ENCODE data around the gene PPT2. TPM values are rescaled to one million over a fixed set of nuclear protein-coding genes. Genes with fewer than 3 reads are reported as not detected.
"Not testable (repeated sequence)": the region's sequence is repeated elsewhere in the genome, so short reads cannot be mapped to it uniquely, and the experiment has no call there.

Gene PPT2
- total RNA-seq, 1 donor from 2014 or later: 37.6 TPM

DNA sequence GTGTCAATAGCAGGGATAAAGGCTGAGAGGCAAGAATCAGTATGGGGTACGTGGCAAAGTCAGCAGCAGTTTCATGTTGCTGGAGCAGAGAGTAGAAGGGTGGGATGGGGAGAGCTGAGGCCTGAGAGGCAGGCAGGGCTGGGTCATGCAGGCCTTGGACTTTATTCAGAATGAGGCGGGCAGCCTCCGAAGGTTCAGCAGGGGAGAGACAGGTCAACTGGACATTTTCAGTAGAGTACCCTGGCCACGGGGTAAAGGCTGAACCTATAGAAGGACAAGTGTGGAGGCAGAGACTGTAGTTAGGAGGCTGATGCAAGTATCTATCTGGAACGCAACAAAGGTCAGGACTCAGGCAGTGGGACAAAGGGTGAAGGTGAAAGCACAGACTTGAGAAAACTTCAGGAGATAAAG lies 56.3 kb downstream of the PPT2 start:
- DNase-seq: no peak

DNA sequence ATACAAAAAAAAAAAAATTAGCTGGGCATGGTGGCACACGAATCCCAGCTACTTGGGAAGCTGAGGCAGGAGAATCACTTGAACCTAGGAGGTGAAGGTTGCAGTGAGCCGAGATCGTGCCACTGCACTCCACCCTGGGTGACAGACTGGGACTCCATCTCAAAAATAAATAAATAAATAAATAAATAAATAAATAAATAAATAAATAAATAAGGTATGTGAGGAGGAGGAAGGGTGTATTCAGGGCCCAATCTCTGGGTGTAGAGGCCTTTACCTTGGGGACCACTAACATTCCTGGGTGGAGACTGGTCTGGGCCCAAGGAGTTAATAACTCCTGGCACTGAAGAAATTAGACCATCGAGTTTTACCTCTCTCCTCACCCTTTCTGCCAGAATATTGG lies 57.5 kb downstream of the PPT2 start:
- DNase-seq: not testable (repeated sequence)

DNA sequence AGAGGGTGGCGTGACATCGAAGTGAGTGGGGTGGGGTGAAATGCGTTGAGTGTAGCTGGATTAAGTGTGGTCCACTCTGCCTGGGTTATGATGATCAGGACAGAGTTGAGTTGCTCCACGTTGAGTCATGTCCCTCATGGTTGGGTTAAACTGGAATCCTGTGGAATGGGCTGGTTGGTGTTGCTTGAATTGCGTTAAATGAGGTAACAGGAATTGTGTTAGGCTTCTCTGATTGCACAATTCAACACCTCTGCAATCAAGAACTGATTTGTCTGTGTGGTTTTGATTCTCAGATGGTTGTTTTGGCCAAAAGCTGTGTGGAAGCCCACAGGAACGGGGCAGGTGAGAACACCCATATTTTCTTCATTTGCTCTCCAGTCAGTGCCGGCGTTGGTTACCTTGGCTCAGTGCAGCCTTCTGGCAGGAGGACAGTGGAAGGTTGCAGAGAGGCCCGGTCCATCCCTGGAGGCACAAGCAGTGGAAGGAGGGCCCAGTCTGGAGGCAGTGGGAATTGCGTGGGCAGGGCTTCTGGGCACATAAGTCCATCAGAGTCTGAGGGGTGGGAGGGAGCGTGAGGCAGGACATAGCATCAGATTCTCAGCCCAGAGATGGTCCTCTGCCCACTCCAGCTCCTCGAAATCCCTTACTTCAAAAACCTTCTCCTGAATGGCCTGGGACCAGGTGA lies 58.3 kb downstream of the PPT2 start:
- no peak for DNase-seq

Small RNA genes within 50 kb of the gene (small RNA-seq; reads per million reads assigned to genes)
- gene AL662884.1 (ENCODE audit: low replicate concordance) (not detected), gene MIR6833 (ENCODE audit: low replicate concordance) (not detected)

Other genes starting within 250 kb of the PPT2 start
- 0.51 TPM for gene C2, start 226.4 kb upstream of the PPT2 start, total RNA-seq
- gene CFB, start 208.0 kb upstream of the PPT2 start, total RNA-seq: 7.1 TPM
- gene NELFE, start 195.2 kb upstream of the PPT2 start, total RNA-seq: 79.7 TPM
- gene SKIC2, start 195.0 kb upstream of the PPT2 start, total RNA-seq: 30.6 TPM
- gene DXO, start 182.0 kb upstream of the PPT2 start, total RNA-seq: 10.7 TPM
- 32.6 TPM for gene C4A, start 172.1 kb upstream of the PPT2 start, total RNA-seq
- gene C4B, start 139.3 kb upstream of the PPT2 start, total RNA-seq: 38.0 TPM
- 1.0 TPM for gene CYP21A2, start 115.7 kb upstream of the PPT2 start, total RNA-seq
- gene TNXB, start 44.8 kb upstream of the PPT2 start, total RNA-seq: 214 TPM
- 40.8 TPM for gene ATF6B, start 25.9 kb upstream of the PPT2 start, total RNA-seq
- gene FKBPL, start 23.9 kb upstream of the PPT2 start, total RNA-seq: 3.3 TPM
- gene PRRT1, start 2.2 kb upstream of the PPT2 start, total RNA-seq: 1.2 TPM
- gene EGFL8, start 10.5 kb downstream of the PPT2 start, total RNA-seq: 31.3 TPM
- gene AGPAT1, start 21.9 kb downstream of the PPT2 start, total RNA-seq: 12.9 TPM
- 63.5 TPM for gene RNF5, start 24.3 kb downstream of the PPT2 start, total RNA-seq
- 4.8 TPM for gene AGER, start 30.1 kb downstream of the PPT2 start, total RNA-seq
- 96.6 TPM for gene PBX2, start 36.1 kb downstream of the PPT2 start, total RNA-seq
- 1.5 TPM for gene GPSM3, start 38.5 kb downstream of the PPT2 start, total RNA-seq
- gene NOTCH4, start 69.9 kb downstream of the PPT2 start, total RNA-seq: 10.6 TPM
- not detected for gene TSBP1, start 217.8 kb downstream of the PPT2 start, total RNA-seq

Measured in tongue (tissue), 3 donors.